Hippocampal formation (tissue), 2 donors: ENCODE data around the gene COX19.

Experiments
- DNase-seq, 2 donors: peaks; one replicate each; lab custom pipeline; 2025; lab: John Stamatoyannopoulos, UW

Gene COX19

DNA sequence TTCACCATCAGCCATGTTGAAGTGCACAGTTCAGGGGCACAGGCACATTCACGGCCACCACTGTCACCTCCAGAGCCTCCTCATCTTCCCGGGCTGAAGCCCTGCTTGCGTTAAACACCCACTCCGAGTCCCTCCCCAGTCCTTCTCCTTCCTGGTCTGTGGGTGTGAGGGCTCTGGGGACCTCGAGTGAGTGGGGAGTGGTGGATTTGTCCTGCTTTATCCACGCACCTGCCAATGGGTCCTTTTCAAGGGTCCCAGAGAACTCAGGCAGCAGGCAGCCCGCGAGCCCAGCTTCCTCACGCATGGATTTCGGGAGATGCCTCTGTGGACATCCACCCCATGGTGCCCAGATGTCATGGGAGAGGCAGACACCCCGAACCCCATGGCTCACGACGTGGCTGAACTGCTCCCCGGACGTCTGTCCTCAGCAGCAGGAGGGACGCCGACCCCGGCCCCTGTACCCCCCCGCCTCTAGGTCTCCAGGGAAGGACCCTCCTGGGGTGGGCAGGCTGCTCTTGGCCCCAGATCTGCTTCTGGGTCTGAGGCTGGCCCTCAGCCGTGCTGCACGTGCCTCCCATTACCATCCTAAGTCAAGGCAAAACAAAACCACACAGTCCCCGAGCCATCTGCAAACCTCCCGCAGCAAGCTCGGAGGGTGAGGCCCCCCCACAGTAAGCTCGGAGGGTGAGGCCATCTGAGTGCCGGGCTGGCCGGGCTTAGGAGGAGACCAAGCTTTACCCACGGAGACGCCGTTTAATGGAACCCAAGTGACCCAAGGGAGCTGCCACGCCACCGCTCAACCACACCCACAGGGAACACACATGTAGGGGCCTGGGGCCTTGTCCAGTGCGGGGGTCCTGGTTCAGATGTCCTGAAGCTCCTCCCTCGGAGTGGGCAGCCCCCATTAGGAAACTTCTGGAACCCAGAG lies 16.6 kb upstream of the COX19 start:
- DNase-seq = peak in 1 of 2 donors; percentile 3

DNA sequence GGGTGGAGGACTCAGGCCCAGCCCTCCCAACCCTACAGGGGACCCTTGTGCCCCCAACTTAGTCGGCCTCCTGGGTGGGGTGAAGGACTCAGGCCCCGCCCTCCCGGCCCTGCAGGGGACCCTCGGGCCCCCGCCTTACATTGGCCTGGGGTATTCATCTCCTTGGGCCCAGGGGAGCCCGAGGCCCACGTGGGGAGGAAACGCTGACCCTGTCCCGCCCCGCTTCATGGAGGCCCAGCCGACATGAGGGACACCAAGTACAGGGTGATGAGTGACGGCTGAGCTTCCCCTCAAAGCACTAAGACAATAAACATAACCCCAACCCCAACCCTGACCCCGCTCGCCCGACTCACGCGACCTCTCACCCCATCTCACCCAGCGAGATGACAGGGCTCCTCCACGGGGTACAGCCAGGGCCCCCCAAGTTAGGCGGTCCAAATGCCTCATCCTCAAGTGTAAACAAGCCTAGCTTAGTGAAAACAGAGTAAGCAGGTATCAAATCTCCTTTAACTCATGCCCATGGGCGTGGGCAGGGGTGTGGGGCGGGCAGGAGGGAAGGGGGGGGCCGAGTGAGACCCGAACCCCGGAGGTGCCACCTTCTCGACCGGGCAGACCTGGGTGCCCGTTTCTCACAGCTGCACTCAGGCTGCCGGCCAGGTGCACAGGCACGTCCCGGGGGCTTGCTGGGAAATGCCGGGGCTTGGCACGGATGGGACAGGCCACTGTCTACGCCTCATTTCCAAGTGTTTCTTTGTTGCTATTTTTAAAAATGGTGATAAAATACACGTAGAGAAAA lies 15.8 kb upstream of the COX19 start:
- DNase-seq = no peak

GRCh38 chr7:990352-990932 lies 15.1 kb upstream of the COX19 start:
- no peak for DNase-seq

- DNase-seq = no peak
These were observed 13.7 kb upstream of the COX19 start for GRCh38 chr7:988963-989529.

DNA sequence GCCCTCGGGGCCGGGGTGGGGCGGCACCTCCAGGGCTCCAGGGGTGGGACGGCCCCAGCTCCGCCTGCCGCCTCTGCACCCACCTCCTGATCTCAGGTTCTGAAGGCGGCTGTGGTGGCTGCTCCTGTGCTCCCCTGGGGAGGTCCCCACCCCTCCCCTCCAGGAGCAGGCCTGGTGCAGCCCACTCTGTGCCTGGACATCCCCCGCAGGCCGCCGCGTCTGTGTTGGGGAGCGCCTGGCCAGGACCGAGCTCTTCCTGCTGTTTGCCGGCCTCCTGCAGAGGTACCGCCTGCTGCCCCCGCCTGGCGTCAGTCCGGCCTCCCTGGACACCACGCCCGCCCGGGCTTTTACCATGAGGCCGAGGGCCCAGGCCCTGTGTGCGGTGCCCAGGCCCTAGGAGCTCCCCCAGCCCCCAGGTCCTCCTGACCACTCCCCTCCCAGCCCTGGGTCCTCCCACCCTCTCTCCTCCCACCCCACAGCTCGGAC lies 13.1 kb upstream of the COX19 start:
- DNase-seq = no peak

GRCh38 chr7:987909-988308 lies 12.6 kb upstream of the COX19 start:
- no peak for DNase-seq

- DNase-seq = no peak
These were observed 11.7 kb upstream of the COX19 start for GRCh38 chr7:986766-987751.

- DNase-seq = no peak
These were observed 10.8 kb upstream of the COX19 start for GRCh38 chr7:985915-986741.

- DNase-seq = no peak
These were observed 9.7 kb upstream of the COX19 start for GRCh38 chr7:985127-985416.

- DNase-seq = no peak
These were observed 9.2 kb upstream of the COX19 start for GRCh38 chr7:984361-985126.

DNA sequence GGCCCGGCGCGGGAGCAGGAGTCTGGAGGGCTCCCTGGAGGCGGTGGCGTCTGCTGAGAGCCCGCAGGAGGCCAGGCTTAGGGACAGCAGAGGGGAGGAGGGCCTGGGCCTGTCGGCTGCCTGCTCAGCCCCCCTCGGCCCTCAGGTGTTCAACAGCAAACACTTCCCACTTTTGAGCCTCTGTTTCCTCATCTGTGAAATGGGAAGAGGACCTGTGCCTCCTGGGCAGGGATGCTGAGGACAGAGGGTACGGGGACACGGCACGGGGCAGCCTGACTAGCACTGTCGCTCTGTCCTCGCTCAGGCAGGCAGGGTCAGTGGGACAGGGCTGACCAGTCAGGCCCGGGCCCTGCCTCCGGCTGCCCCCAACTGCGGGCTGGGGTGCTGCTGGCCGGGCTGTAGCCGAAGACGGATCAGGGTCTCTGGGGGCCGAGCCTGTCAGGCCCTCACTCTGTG lies 8.3 kb upstream of the COX19 start:
- no peak for DNase-seq

DNA sequence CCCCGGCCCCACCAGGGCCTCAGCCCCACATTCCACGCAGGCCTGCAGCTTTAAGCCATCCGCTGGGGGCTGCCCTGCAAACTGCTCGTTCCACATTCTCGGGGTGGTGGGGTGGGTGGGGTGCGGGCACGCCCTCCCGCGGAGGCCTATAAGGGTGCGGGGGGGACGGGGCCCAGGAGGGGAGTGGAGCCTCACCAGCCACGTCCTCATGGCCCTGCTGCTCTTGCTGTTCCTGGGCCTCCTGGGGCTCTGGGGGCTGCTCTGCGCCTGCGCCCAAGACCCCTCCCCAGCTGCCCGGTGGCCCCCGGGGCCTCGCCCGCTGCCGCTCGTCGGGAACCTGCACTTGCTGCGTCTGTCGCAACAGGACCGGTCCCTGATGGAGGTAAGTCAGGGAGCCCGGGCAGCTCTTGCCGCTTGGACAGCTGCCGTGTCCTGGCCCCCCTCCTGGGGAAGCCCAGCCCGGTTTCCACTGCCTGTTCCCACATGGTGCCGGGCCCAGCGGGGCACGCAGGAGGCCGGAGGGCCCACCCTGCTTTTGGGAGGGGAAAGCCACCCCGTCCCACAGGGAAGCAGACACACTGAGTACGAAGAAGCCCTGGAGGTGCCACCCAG lies 7.8 kb upstream of the COX19 start, which contains the start of gene CYP2W1:
Gene CYP2W1 (plus strand): TSS at position 178 of the 612 bp plus-strand sequence. CDS start 31 bp downstream, at position 209.
- no peak for DNase-seq

DNA sequence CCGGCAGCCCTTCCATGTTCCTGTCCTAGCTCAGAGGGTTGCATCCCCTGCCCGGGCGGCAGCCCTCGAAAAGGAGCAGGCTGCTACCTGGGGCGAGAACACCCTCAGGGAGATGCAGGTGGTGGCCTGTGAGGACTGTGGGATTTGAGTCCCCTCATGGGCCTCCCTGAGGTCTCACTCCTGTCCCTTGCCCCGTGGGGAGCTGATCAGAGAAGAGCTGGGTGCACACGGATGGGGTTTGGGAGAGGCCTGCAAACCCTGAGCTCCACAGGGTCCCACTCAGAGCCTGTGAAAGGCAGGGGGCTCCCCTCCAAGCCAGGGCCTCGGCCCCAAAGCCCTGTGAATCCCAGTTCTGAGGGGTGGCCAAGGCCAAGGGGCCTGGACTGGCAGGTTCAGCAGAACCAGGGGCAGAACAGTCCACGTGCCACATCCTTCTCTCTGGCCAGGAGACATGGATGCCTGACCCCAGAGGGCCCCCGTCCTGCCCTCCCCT lies 7.2 kb upstream of the COX19 start:
- no peak for DNase-seq

GRCh38 chr7:981793-982510 lies 6.6 kb upstream of the COX19 start:
- DNase-seq = no peak

GRCh38 chr7:979886-980571 lies 4.7 kb upstream of the COX19 start:
- DNase-seq = no peak

DNA sequence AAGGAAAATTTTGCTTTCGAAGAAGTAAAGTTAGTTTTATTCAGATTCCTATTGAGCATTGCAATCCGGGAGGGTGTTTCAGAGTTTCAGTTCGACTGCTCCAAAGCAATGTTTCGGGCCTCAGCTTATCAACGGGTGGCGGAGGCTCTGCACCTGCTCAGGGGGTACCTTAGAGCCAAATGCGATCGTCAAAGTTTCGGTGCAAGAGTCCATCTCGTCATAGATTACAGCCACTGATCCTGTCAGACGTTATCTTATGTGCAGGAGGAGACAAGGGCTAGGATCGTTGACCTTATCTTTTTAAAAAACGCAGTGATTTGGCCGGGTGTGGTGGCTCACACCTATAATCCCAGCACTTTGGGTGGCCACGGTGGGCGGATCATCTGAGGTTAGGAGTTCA lies 3.8 kb upstream of the COX19 start:
- no peak for DNase-seq

- DNase-seq = no peak
These were observed 3.2 kb upstream of the COX19 start for GRCh38 chr7:978416-979091.
